GM21619 (cell line): ENCODE data around the gene TUBA4B.

Experiments used
- ATAC-seq: cut with Tn5 transposase; IDR thresholded peaks from one replicate; pipeline ENCODE4 v1.9.1; 2021; ENCODE audit not compliant: unreplicated experiment

The TUBA4B gene

DNA sequence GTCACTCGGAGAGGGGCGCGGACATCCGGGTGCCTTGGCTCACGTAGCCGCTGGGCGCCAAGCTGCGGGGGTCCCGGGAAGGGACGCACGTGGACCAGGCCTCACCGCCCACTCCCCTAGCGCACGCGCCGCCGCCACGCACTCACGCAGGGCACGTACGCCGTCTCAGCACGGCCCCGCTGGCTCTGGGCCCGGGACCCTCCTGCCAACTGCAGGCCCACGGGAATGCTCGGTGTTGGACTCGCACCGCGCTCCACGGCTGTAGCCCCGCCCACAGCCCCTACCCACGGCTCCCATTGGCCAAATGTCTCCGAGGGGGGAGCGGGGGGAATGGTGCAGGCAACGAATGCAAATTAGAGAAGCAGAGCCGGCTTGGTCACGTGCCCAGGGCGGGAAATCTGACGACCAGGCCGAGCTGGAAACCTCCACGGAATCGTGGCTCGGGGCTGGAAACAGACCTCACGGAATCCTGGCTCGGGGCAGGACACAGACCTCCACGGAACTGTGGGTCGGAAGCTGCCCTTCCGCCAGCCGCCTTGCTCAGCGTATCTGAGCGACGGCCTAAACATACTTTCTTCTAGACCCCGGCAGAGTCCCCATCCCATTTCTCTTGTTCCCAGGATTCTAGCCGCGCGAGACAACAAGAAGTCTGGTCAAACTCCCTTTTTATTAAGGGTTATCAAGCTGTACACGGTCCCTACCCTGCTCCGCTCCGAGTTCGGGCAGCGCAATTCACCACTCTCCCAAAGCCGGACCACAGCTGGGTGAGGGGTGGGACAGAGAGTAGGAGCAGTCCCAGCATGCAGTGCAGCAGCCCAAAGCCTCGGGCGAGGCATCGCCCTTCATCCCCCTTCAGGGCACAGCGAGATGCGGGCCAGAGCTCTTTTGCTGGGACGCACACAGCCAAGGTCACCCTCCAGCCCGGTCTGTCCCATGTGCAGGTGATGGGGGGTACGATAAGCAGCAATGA, 34.0 kb upstream of the TUBA4B start, which contains the start of gene ABCB6:
Gene ABCB6, minus strand, starts transcription at position 227 of the 970 bp plus-strand sequence. CDS start 285 bp downstream, outside the sequence.
- ATAC-seq, result peak; percentile 81

DNA sequence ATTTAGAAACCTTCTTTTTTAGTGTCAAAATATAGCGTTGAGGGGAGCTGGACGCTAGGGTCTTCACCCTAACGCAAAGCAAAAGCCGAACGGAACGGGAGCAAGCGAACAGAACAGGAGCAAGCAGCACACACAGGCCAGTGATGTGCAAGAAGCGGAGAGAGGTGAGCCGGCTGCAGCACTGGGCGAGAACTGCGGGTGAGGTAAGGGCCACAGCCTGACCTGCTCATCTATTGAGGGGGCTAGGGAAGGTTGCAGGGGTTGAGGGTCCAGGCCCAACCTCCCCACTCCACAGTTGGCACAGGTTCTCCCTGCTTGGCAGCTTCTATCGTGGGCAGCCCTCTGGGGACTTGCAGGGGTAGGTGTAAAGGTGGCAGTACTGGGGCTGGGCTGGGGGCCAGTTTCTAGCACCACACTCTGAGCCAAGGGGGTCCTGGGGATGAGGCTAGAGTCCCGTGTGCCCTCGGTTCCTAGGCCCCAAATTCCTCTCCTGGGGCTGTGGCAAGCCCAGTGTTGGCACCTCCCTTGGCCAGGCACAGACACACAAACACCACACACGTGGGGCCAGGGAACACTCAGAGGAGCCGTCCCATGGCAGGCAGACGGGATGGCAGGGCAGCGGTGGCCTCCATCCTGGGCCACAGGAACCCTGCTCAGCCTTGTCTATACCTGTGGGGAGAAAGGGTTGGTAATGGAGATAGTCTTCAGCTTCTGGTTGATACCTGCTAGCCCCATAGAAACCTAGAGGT, 33.1 kb upstream of the TUBA4B start:
- no peak for ATAC-seq

DNA sequence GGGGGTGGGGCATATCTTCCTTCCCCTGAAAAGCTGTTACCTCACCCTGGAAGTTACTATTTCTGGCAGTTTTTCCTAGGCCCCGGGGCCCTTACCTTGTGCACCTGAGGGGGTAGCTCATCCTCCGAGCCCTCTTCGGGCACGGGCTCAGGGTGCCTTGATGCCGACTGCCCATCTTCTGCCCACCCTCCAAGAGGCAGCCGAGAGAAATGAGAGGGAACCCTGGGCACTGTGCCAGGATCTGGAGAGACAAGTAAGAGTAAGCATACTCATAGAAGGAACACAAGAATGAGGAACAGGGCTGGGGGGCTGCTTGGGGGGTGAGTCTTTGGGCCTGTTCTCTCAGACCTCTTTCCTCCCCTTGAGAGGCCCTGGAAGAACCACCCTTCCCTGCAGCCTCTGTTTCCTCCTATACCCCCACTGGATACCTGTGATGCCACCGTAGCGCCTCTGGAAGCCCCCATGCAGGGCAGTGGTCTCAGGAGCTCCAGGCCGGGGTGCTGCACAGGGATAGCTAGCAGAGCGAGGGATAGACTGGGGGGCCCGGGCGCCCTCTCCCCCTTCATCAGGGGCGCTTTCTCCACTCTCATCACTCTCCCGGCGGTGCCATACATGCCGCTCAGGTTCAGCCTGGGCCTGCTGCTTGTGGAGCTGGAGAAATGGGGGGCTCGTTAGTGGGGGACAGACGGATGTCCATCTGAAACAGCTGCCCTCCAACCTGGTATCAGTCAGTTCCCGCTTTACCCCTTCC, 32.2 kb upstream of the TUBA4B start:
- no peak for ATAC-seq

DNA sequence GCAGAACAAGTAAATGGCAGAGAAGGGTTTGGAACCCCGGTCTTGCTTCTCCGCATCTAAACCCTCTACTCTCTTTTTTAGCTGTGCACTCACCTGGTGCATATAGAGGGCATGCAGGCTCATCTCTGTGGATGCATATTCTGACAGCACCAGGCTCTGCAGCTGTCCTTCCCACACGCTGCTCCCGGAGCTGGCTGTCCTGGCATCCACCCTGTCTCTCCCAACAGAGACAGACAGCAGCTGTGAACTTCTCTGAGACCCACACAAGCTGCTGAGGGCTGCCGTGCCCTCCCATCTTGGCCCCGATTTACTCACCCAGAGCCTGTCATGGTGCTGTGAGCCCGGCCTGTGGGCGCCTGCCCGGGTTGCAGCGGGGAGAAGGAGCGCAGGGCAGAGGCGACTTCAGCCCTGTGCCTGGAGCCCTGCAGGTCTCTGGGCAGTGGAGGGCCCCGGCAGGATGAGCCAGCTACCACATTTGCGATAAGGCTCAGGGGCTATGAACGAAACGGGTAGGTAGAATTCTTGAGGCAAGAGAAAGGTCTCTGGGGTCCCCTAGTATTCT, 31.0 kb upstream of the TUBA4B start:
- ATAC-seq, result no peak

DNA sequence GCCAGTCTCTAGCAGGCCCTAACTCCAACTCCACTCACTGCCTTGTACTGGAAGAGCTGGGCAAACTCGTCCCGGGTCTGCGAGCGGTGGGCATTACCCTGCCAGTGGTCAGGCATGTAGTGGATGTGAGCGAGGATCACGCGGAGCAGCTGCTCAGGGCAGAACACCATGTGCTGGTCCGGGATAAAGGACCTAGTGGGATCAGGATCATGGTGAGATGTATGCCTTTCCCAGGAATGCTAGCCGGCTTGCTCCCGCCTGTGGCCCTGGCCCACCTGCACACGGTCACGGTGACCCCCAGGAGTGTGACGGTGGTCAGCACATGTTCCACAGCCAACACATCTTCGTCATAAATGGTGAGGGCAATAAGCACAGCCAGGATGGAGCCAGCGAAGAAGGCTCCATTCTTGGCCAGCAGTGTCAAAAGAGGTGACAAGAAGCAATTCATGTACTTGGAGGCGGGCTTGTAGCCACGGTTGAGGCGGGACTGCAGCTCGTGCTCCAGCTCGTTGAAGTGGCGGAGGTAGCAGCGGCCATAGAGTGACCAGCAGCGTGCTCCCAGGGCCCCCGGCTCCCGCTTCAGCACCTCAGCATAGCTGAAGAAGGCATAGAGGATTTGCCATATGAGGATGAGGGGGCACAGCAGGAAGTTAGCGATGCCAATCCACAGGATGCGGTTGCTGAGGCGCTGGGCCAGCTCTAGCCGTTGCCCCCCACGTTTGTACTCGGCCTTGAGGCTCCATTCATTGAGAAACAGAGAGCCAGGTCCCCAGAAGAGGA, 29.0 kb upstream of the TUBA4B start:
- ATAC-seq, result no peak

DNA sequence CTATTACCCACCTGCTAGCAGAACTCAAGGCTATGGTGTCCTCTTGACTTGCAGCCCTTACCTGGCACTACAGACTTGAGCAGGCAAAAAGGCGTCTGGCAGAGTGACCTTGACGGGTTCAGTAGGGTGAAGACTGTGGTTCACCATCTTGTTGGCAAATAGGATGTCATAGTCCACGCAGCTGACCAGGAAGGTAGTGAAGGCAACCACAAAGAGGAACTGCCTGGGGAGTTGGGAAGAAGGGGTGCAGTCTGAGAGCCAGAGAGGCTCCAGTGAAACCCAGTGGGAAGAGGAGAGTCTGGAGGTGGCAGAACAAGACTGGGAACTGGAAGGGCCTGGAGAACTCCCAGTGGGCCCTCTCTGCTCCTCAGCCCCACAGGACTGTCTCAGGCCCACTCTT, 27.7 kb upstream of the TUBA4B start:
- ATAC-seq, result no peak

DNA sequence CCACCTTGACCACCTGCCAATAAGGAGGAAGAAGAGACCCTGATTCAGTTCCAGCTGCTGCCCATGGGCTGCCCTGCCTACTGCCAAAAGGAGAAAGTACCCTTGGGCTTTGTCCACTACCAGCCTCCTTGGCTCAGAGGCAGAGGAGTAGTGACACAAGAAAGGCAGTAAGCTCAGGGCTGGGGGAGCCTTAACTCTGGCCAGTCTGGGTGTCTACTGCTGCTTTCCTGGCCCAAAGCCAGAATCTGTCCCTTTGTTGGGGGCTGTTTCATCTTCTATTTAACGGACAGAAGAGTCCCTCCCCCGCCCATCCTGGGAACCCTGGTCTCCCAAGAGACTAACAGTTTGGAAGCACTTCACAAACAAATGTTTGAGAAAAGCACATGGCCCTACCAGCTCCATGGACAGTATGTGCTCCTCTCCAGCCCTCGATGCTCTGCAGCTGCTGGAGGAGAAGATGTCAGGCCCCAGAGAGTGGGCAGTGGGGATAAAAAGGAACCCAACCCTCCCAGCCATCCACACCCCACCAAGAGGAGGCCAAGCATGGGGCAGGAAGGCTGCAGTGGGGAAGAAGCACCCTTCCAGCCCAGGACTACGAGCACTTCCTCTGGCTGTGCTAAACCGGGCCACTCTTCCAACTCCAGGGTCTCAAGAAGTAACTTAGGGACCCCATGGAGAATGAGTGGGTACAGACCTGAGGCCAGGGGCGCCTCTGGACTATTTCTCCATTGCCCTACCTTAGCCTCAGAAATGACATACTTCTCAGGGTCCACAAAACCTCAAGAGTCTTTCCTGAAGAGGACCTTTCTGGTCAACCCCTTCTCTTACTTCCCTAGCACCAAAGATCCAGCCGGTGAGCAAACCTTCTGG, 24.8 kb upstream of the TUBA4B start:
- no peak for ATAC-seq

DNA sequence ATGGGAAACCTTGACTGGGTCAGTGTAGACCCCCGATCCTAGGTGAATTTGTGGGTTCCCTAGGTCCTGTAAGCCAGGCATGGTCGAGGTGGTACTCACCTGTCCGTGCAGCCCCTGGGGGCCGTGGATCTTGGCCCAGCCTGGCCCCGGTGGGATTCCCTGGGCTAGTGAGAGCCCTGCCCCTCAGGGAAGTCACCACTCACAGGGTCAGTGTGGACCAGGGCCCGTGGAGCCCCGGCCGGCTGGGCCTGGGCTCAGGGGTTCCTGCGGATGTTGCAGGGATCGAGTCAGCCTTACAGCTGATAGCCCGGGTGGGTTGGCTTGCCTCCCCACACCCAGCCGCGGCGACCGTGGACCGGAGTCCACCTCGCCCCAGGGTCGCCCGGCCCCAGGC, 24.1 kb upstream of the TUBA4B start:
- ATAC-seq, result no peak

DNA sequence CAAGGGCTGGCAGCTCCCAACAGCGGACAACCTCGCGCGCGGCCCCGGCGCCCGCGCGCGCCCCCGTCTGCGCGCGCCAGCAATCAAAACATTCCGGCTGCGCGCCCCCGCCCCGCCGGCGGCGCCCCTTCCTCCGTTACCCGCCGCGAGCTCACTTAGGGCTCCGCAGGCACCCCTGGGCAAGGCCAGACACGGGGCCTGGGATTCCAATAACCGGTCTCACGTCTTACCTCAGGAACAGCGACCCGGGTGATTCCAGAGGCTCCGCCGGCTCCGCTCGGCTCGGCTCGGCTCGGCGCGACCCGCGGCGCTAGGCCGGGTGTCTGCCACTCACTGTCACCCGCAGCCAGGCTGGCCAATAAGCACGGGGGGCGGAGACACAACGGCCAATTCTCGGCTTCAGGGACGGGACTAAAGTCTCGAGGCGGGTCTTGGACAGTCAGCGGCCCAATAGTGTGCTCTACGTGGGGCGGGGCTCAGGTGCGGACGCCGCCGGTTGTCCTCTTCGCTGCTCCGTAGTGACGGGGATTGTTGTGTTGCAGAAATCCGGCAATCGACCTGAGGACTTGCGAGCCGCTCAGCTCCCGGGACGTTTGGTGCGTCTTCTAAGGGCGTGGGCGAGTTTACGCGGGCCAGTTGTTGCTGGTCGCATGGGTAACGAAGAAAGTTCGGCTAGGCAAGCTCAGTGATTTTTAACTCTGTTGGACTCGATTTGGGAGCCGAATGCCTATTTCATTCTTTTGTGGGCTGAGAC, 23.6 kb upstream of the TUBA4B start, which contains the start of the genes ANKZF1 and ATG9A:
Gene ANKZF1, plus strand, starts transcription at position 502 of the 754 bp plus-strand sequence. CDS start 452 bp downstream, outside the sequence.
Gene ATG9A, minus strand, starts transcription at position 332 of the 754 bp plus-strand sequence. CDS start 1,612 bp downstream, outside the sequence.
- peak; percentile 95 for ATAC-seq

DNA sequence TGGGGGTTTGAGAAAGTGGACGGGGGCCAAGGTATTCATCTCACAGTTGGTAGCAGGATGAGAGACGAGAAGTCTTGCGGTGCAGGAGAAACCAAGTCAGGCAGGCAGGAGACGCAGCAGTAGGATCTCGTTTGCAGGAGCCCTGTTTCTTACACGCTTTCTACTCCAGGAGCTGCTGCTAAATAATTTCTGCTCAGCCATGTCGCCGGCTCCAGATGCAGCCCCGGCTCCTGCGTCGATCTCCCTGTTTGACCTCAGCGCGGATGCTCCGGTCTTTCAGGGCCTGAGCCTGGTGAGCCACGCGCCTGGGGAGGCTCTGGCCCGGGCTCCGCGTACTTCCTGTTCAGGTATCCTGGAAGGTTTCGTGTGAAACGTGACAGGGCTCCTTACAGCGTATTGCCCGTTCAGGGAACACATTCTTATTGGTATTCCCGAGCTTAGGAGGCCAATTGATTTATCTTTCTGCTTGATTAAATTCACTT, 22.9 kb upstream of the TUBA4B start:
- no peak for ATAC-seq

DNA sequence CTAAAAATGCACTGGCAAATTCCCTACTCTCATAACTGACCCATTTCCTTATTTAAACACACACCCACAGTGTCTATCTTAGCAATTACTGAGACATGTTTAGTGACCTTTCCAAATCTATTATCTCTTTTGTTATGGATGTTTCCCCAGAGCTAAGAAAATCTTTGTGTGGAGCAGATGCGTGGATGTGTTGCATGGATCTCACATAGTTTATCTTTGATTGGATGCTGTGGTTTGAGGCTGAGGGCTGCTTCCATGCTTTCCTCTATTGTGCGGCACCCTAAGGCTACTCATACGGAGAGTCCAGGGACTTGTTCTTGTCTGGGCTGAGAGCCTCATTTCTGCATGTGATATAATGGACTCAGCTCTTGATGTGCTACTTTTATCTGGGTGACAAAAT, 18.7 kb upstream of the TUBA4B start:
- ATAC-seq, result no peak

DNA sequence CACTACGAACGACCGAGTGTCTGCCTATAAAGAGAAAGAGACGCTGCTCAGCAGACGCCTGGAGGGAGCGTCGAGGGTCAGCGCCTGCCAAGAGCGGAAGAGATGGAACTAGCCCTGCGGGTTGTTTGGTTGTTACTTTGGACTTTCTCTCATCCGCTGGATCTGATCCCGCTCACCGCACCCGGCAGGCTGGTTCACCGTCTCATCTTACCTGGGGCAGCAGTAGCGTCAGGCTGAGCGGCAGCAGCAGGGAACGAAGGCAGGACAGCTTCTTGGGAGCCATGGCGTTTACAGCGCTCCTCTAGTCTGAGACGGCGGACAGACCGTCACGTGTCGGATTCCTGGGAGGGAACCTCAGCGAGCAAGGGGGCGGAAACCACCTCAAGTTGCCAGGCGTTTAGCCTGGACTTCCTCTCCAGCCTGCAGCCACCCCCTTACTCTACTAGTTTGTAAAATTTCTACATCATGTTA, 9.7 kb upstream of the TUBA4B start:
- ATAC-seq, result no peak

DNA sequence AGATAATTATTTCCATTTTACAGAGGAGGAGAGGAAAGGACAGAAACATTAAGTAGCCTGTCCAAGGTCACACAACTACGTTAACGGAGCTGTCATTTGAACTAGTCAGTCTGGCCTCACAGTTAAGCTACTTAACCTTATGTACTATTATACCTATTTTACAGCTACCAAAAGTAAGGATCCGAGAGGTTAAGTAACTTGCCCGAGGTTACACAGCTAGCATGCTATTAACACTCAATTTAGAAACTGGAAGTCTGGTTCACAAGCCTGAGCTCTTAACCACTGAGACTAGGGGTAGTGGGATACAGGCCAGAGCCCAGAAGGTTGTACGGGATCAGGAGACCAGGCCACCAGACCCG, 8.3 kb upstream of the TUBA4B start:
- ATAC-seq, result no peak

DNA sequence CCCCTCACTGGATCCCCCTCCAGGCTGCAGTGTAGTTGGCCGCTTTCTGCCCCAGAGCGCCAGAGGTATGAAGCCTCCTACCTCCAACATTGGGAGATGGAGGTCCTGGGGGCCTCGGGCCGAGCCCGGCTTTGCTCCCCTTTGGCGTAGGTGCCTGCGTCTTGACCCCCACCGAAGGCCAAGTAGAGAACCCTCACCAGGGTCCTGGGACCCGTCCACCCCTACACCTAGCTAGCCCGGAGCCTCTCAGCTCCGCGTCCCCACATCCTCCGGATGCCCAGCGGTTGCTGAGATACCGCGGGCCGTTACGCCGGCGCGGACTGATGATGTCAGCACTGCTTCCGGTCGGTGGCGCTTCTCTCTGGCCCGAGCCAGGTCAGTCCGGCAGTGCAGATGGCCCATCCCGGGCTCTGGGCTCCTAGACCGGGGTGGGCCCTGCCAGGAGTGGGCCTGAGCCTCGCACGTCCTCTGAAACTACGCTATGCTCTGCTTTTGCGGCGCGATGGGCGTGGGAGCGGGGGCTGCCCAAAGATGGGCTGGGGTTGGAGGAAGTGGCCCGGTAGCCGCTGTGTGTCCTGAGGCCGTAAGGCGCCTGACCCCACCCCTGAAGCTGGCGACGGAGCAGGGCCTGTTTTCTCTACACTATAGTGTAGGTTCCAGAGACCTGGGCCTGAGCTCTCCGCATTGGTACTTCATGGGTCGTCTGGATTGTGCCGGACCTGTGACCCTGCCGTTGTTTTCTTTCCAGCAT, 7.7 kb upstream of the TUBA4B start, which contains the start of the genes GLB1L and STK16:
Gene GLB1L, minus strand, starts transcription at position 297 of the 751 bp plus-strand sequence. CDS start 1,871 bp downstream, outside the sequence.
Gene STK16, plus strand, starts transcription at position 332 of the 751 bp plus-strand sequence. CDS start 521 bp downstream, outside the sequence.
- peak; percentile 58 for ATAC-seq

DNA sequence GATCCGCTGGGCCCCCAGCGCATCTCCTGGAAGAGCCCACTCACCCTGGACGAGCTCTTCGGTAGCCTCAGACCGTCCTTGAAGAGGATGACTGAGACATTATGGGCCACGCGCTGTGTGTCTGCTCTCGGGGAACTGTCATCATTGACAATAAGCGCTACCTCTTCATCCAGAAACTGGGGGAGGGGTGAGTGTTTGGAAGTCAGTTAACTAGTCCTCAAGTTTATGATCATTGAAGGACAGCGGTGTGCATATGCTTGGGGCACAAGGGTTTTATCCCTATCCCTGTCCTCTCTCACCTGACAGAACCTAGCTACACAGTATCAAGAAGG, 7.2 kb upstream of the TUBA4B start:
- ATAC-seq, result no peak

DNA sequence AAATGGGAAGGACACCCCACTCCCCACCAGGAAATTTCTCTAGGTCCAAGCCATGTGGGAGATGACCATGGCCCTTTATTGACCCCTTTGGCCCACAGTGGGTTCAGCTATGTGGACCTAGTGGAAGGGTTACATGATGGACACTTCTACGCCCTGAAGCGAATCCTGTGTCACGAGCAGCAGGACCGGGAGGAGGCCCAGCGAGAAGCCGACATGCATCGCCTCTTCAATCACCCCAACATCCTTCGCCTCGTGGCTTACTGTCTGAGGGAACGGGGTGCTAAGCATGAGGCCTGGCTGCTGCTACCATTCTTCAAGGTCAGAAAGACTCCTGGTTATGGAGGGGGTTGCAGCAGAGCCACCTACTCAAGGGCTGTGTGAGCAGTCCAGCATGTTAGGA, 6.5 kb upstream of the TUBA4B start:
- ATAC-seq, result no peak
